Astrocyte of the hippocampus (primary cell): ENCODE data around the gene SERPINC1.
"Not testable (repeated sequence)": the region's sequence is repeated elsewhere in the genome, so short reads cannot be mapped to it uniquely, and the experiment has no call there.

Experiments used
- DNase-seq: peaks from one replicate; pipeline ENCODE4 v3.0.0; 2011; ENCODE audit warnings: low read depth, low spot score

Gene SERPINC1

GRCh38 chr1:173893611-173894010 is 23.5 kb downstream of the SERPINC1 start:
- DNase-seq, result no peak

- no peak for DNase-seq
Measured at GRCh38 chr1:173889885-173890284, 27.2 kb downstream of the SERPINC1 start.

GRCh38 chr1:173888749-173889148 is 28.4 kb downstream of the SERPINC1 start:
- DNase-seq, result no peak

GRCh38 chr1:173887627-173888026 is 29.5 kb downstream of the SERPINC1 start:
- DNase-seq, result no peak

GRCh38 chr1:173886746-173887611 is 30.1 kb downstream of the SERPINC1 start:
- no peak for DNase-seq

- DNase-seq, result no peak
Measured at GRCh38 chr1:173884701-173885100, 32.4 kb downstream of the SERPINC1 start.

GRCh38 chr1:173881117-173881516 is 36.0 kb downstream of the SERPINC1 start:
- DNase-seq, result not testable (repeated sequence)

GRCh38 chr1:173878251-173878650 is 38.9 kb downstream of the SERPINC1 start:
- no peak for DNase-seq

GRCh38 chr1:173876732-173877131 is 40.4 kb downstream of the SERPINC1 start:
- no peak for DNase-seq

GRCh38 chr1:173871500-173871899 is 45.6 kb downstream of the SERPINC1 start:
- DNase-seq, result no peak

GRCh38 chr1:173871091-173871490 is 46.0 kb downstream of the SERPINC1 start:
- DNase-seq, result no peak

GRCh38 chr1:173870252-173871075 is 46.7 kb downstream of the SERPINC1 start:
- no peak for DNase-seq

GRCh38 chr1:173869021-173869359 is 48.1 kb downstream of the SERPINC1 start:
- no peak for DNase-seq

- DNase-seq, result peak; percentile 88
Measured at GRCh38 chr1:173868266-173869020, 48.7 kb downstream of the SERPINC1 start, which contains the start of gene ZBTB37. Gene ZBTB37 (plus strand): TSS chr1:173868380. CDS start chr1:173870226, 1,846 bp downstream.

GRCh38 chr1:173867753-173868265 is 49.3 kb downstream of the SERPINC1 start, which contains the start of gene GAS5:
Gene GAS5 (minus strand): TSS chr1:173867989.
- DNase-seq, result peak; percentile 100

- no peak for DNase-seq
Measured at GRCh38 chr1:173867141-173867752, 49.9 kb downstream of the SERPINC1 start.

- DNase-seq, result no peak
Measured at GRCh38 chr1:173866413-173867115, 50.6 kb downstream of the SERPINC1 start.

GRCh38 chr1:173865468-173866164 is 51.5 kb downstream of the SERPINC1 start:
- DNase-seq, result no peak

GRCh38 chr1:173864179-173864867 is 52.8 kb downstream of the SERPINC1 start:
- DNase-seq, result no peak
